VCaP (cell line): ENCODE results near the gene PARP3.

ENCODE experiments used
- H3K27ac ChIP-seq: fragments of 450-650 bp; 2 replicates; pipeline ENCODE4 v1.5.1; 2017
- TF ChIP-seq, protein P1 (sequence below): fragments of 450-650 bp; conservative IDR thresholded peaks from 2 replicates; pipeline ENCODE4 v1.5.1; 2017; ENCODE audit warnings: mild to moderate bottlenecking, moderate library complexity

The PARP3 gene

GRCh38 chr3:51931756-51932155, 10.4 kb upstream of the PARP3 start:
- TF ChIP-seq, protein P1, sequence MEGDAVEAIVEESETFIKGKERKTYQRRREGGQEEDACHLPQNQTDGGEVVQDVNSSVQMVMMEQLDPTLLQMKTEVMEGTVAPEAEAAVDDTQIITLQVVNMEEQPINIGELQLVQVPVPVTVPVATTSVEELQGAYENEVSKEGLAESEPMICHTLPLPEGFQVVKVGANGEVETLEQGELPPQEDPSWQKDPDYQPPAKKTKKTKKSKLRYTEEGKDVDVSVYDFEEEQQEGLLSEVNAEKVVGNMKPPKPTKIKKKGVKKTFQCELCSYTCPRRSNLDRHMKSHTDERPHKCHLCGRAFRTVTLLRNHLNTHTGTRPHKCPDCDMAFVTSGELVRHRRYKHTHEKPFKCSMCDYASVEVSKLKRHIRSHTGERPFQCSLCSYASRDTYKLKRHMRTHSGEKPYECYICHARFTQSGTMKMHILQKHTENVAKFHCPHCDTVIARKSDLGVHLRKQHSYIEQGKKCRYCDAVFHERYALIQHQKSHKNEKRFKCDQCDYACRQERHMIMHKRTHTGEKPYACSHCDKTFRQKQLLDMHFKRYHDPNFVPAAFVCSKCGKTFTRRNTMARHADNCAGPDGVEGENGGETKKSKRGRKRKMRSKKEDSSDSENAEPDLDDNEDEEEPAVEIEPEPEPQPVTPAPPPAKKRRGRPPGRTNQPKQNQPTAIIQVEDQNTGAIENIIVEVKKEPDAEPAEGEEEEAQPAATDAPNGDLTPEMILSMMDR: no peak
- H3K27ac ChIP-seq: no peak overlapping the region

- H3K27ac ChIP-seq: no peak overlapping the region
- TF ChIP-seq, protein P1: no peak
Observed at GRCh38 chr3:51932471-51933370, 9.4 kb upstream of the PARP3 start.

DNA sequence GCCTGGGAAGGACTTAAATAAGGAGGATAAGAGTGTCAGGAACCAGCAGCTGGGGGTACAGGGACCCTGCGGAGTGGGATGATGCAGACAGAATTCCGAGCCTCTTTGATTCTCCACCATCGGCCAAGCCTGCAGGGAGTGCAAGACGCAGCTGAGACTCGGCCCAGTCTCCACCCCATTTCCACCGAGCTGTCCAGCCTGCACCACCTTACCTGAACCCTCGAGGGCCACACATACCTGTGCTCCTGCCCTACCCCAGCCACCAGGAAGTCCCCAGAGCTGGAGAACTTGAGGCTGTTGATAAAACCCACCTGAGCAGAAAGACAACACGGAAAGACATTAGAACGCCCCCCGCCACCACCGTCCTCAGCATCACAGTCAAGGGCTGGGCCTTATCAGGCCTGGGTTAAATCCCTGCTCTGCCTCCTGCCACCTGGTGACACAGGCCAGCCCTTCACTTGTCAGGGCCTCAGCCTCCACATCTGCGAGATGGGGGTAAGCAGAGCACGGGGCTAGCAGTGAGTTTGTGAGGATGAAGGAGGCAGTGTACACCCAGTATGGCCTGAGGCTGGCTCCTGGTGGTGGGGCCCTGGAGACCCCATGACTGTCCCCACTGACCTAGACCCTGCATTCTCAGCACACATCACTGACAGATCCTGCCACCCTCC, 8.6 kb upstream of the PARP3 start:
- TF ChIP-seq, protein P1: no peak
- H3K27ac ChIP-seq: no peak overlapping the region

- TF ChIP-seq, protein P1: no peak
- H3K27ac ChIP-seq: no peak overlapping the region
Observed at GRCh38 chr3:51934139-51934850, 7.9 kb upstream of the PARP3 start.

- TF ChIP-seq, protein P1: no peak
- no peak overlapping the region for H3K27ac ChIP-seq
Observed at GRCh38 chr3:51934991-51935885, 6.9 kb upstream of the PARP3 start.

DNA sequence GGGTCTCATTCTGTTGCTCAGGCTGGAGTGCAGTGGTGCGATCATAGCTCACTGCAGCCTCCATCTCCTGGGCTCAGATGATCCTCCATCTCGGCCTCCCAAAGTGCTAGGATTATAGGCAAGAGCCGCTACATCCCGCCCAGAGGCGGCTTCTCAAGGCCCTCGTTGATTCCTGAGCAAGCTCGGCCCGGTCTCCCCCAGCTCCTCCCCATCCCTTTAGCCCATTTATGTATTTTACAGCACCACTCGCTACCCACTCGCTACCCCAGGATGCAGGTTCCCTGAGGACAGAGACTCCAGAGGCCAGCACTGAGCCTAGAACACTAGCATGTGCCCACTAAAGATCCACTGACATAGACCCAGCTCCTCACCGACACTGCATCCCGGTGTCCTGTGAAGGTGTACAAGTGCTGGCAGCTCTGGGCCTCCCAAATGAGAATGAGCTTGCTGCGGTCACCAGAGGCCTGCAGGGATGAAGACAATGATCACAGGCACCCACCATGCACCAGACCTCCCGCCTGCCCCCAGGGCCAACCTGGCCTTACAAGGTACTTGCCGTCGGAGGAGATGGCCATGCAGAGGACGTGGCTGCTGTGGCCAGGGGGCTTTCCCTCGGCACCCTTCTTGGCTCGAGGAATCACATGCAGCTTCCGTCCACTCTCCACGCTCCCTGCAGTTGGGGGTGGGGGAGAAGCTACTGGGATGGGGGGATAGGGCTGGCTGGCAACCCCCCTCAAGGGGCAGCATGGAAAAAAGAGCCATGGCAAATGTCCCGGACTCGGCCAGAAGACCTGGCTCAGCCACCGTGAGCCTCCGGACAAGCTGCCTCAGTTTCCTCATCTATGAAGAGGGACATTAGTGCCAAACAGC, 6.0 kb upstream of the PARP3 start:
- no peak overlapping the region for H3K27ac ChIP-seq
- TF ChIP-seq, protein P1: no peak
